CD14-positive monocyte (primary cell): ENCODE results near the gene VARS2. TPM values are rescaled to one million over a fixed set of nuclear protein-coding genes. Genes with fewer than 3 reads are reported as not detected.

Source experiments
- DNase-seq, 3 donors: peaks; one replicate each; pipeline ENCODE4 v3.0.0-alpha.2; 2011 to 2022
- H2AFZ ChIP-seq: 2 replicates; pipeline ENCODE4 v1.6.0; 2012; ENCODE audit warnings: mild to moderate bottlenecking, low read depth, low read length, inconsistent platforms; ENCODE audit not compliant: insufficient read depth, poor library complexity, severe bottlenecking
- H3K27ac ChIP-seq, 2 donors: 1 replicate in 1 of 2; 2 replicates in 1 of 2; pipeline ENCODE4 v1.5.1; 2012 to 2013; ENCODE audit warnings: low read length in 2 of 2, control low read depth in 1 of 2, inconsistent platforms in 1 of 2, low read depth in 1 of 2, mild to moderate bottlenecking in 1 of 2
- H3K27me3 ChIP-seq, 2 donors: one replicate each; pipeline versions ENCODE4 v1.6.0 to v1.6.1; 2011 to 2013; ENCODE audit warnings: low read length in 2 of 2; ENCODE audit not compliant: control insufficient read depth in 2 of 2, insufficient read depth in 2 of 2
- H3K36me3 ChIP-seq, 2 donors: replicated peaks in 1 of 2; 1 replicate in 1 of 2; 2 replicates in 1 of 2; pipeline versions ENCODE4 v1.5.1 to v1.6.1; 2012 to 2013; ENCODE audit warnings: low read length in 2 of 2, control low read depth in 1 of 2, inconsistent platforms in 1 of 2, mild to moderate bottlenecking in 1 of 2; ENCODE audit not compliant: insufficient read depth in 2 of 2, control insufficient read depth in 1 of 2
- H3K4me1 ChIP-seq, 2 donors: 1 replicate in 1 of 2; 2 replicates in 1 of 2; pipeline versions ENCODE4 v1.5.1 to v1.6.1; 2012 to 2013; ENCODE audit warnings: low read length in 2 of 2, control low read depth in 1 of 2, inconsistent platforms in 1 of 2, mild to moderate bottlenecking in 1 of 2, moderate library complexity in 1 of 2; ENCODE audit not compliant: insufficient read depth in 2 of 2, control insufficient read depth in 1 of 2
- H3K4me2 ChIP-seq: replicated peaks from 2 replicates; pipeline ENCODE3; 2012; ENCODE audit warnings: low read length, moderate library complexity, mild to moderate bottlenecking; ENCODE audit not compliant: poor library complexity, severe bottlenecking; ENCODE audit errors: extremely low read depth
- H3K4me3 ChIP-seq, 3 experiments: fragments of 200-600 bp in 1 of 3; sonication (generic) in 1 of 3; replicated peaks in 1 of 3; 1 replicate in 2 of 3; 2 replicates in 1 of 3; pipeline ENCODE4 v1.5.1; 2011 to 2013; ENCODE audit warnings: low read length in 3 of 3, mild to moderate bottlenecking in 3 of 3, control low read depth in 2 of 3, low read depth in 2 of 3, inconsistent platforms in 1 of 3, moderate library complexity in 1 of 3
- H3K79me2 ChIP-seq: 2 replicates; pipeline ENCODE4 v1.6.0; 2012; ENCODE audit warnings: mild to moderate bottlenecking, control low read depth, inconsistent platforms, low read length, moderate library complexity; ENCODE audit not compliant: insufficient read depth
- H3K9ac ChIP-seq: 2 replicates; pipeline ENCODE4 v1.6.0; 2017; ENCODE audit warnings: low read length, mild to moderate bottlenecking; ENCODE audit not compliant: insufficient read depth, poor library complexity, severe bottlenecking
- H3K9me3 ChIP-seq, 2 donors: replicated peaks in 1 of 2; 1 replicate in 1 of 2; 2 replicates in 1 of 2; pipeline versions ENCODE4 v1.5.1 to v1.6.1; 2012 to 2013; ENCODE audit warnings: low read length in 2 of 2, control low read depth in 1 of 2; ENCODE audit not compliant: control insufficient read depth in 1 of 2, insufficient read depth in 1 of 2
- H4K20me1 ChIP-seq: 2 replicates; pipeline ENCODE4 v1.6.0; 2012; ENCODE audit warnings: mild to moderate bottlenecking, low read length, control low read depth, moderate library complexity; ENCODE audit not compliant: insufficient read depth
- H3K27ac Mint-ChIP-seq, 7 donors: one replicate each; pipeline ENCODE4 v1.8.0; 2020; ENCODE audit warnings: mild to moderate bottlenecking in 7 of 7, mixed read lengths in 7 of 7, moderate library complexity in 6 of 7, inconsistent platforms in 2 of 7
- H3K27me3 Mint-ChIP-seq, 3 donors: one replicate each; pipeline ENCODE4 v1.8.0; 2021 to 2022; ENCODE audit warnings: low read depth in 3 of 3, mild to moderate bottlenecking in 3 of 3, mixed read lengths in 3 of 3, moderate library complexity in 3 of 3, inconsistent platforms in 1 of 3
- H3K36me3 Mint-ChIP-seq, 2 donors: one replicate each; pipeline ENCODE4 v1.8.0; 2020; ENCODE audit warnings: mixed read lengths in 2 of 2, inconsistent platforms in 1 of 2, mild to moderate bottlenecking in 1 of 2
- H3K4me1 Mint-ChIP-seq: one replicate; pipeline ENCODE4 v1.8.0; 2020; ENCODE audit warnings: mild to moderate bottlenecking, mixed read lengths
- H3K4me3 Mint-ChIP-seq, 2 donors: one replicate each; pipeline ENCODE4 v1.8.0; 2020; ENCODE audit warnings: mild to moderate bottlenecking in 2 of 2, mixed read lengths in 2 of 2, moderate library complexity in 1 of 2
- H3K9me3 Mint-ChIP-seq, 7 donors: one replicate each; pipeline ENCODE4 v1.8.0; 2020 to 2022; ENCODE audit warnings: mixed read lengths in 7 of 7, mild to moderate bottlenecking in 6 of 7, moderate library complexity in 6 of 7, inconsistent platforms in 2 of 7
- CTCF ChIP-seq: fragments of 200-600 bp; IDR thresholded peaks from one replicate; pipeline ENCODE4 v1.8.0; 2022; ENCODE audit warnings: antibody characterized with exemption, mild to moderate bottlenecking
- WGBS: methylation state at CpG from one replicate; pipeline ENCODE4 v1.1.5; 2013; ENCODE audit warnings: missing lambda C conversion rate; ENCODE audit not compliant: insufficient coverage; 5-methylcytosine and 5-hydroxymethylcytosine counted together
- intact Hi-C, 2 donors: fragments of 100-400 bp; cut with micrococcal nuclease; formaldehyde crosslinking; loops; one replicate each; pipeline versions ENCODE4 v1.15.0 to v1.15.1; 2023
- polyA plus RNA-seq, 3 donors: library from polyadenylated mRNA; depleted of rRNA in 1 of 3; unstranded in 2 of 3; stranded (reverse) in 1 of 3; fragments of 300-500 nt in 2 of 3; fragments of >200 nt in 1 of 3; fragmentation: Illumina TruSeq in 2 of 3; gene quantifications; 1 replicate in 2 of 3; 2 replicates in 1 of 3; pipeline ENCODE4 v1.2.3, GENCODE V29; 2012 to 2021

VARS2 gene
- polyA plus RNA-seq, 3 donors, result 7.6 to 15.5 (median 8.1) TPM

DNA sequence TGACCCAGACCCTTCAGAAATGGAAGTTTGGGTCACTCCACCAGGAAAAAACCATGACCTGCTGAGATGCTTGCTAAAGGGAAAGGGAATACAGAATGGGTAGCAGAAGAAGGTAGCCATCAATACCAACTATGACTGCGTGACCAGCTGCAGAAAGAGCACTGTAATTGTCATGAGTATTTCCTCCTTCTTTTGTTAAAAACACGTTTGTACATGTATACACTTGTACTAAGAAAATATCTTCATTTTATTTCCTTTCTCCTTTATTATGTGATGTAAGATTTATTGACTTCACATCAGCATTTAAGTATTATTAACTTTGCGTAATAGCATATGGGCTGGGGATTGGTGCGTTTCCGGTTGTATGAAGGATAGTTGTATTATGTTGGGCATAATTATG lies 56.9 kb downstream of the VARS2 start:
- H3K4me3 ChIP-seq, result no peak overlapping the region
- no peak overlapping the region for H3K27ac Mint-ChIP-seq
- H3K4me2 ChIP-seq, result no peak overlapping the region
- no peaks in the 10 kb centered on the region for H3K36me3 ChIP-seq
- peaks cover 5 to 10% of the 10 kb centered on the region in 2 donors for H3K4me1 ChIP-seq
- peaks cover 0 to 2% (median 0%) of the 10 kb centered on the region in 7 donors for H3K9me3 Mint-ChIP-seq
- no CpG with 5 or more reads among the region's 5 CpGs for WGBS
- H3K4me3 Mint-ChIP-seq, result no peak overlapping the region
- H3K9ac ChIP-seq, result no peak overlapping the region
- H4K20me1 ChIP-seq, result no peaks in the 10 kb centered on the region
- H3K9me3 ChIP-seq, result no peaks in the 10 kb centered on the region
- H3K27ac ChIP-seq, result no peak overlapping the region
- peaks cover 0 to 4% of the 10 kb centered on the region in 2 donors for H3K27me3 ChIP-seq
- H3K79me2 ChIP-seq, result no peaks in the 10 kb centered on the region
- H3K4me1 Mint-ChIP-seq, result peaks cover 7% of the 10 kb centered on the region
- DNase-seq, result no peak
- intact Hi-C loops, result no loop called here
- no peaks in the 10 kb centered on the region for H3K36me3 Mint-ChIP-seq
- peaks cover 2 to 12% (median 5%) of the 10 kb centered on the region in 3 donors for H3K27me3 Mint-ChIP-seq
- H2AFZ ChIP-seq, result no peak overlapping the region
- TF ChIP-seq CTCF, result no peak

GRCh38 chr6:30972816-30973215 lies 58.8 kb downstream of the VARS2 start:
- no peaks in the 10 kb centered on the region for H3K36me3 Mint-ChIP-seq

More at GRCh38 chr6:30972816-30973215, 58.8 kb downstream of the VARS2 start:
- Histone ChIP-seq H2AFZ (no peak overlapping the region), H3K4me1 (peaks cover 5 to 10% of the 10 kb centered on the region in 2 donors), H3K9me3 (no peaks in the 10 kb centered on the region), H3K36me3 (no peaks in the 10 kb centered on the region), H3K4me2 (no peak overlapping the region), H3K9ac (no peak overlapping the region), H4K20me1 (no peaks in the 10 kb centered on the region), H3K27me3 (peaks cover 0 to 4% of the 10 kb centered on the region in 2 donors), H3K27ac (no peak overlapping the region), H3K4me3 (no peak overlapping the region), H3K79me2 (no peaks in the 10 kb centered on the region)
- TF ChIP-seq CTCF, result no peak
- H3K4me1 Mint-ChIP-seq, result peaks cover 7% of the 10 kb centered on the region
- WGBS, result 92% methylated on average over 3 of the region's 4 CpGs
- no peak overlapping the region for H3K4me3 Mint-ChIP-seq
- no peak for DNase-seq
- H3K27ac Mint-ChIP-seq, result no peak overlapping the region
- peaks cover 4 to 17% (median 9%) of the 10 kb centered on the region in 3 donors for H3K27me3 Mint-ChIP-seq
- H3K9me3 Mint-ChIP-seq, result peaks cover 0 to 3% (median 0%) of the 10 kb centered on the region in 7 donors
- intact Hi-C loops, result no loop called here
